HG03460 (cell line): ENCODE data around the gene WDR64.
"Not testable (repeated sequence)": the region's sequence is repeated elsewhere in the genome, so short reads cannot be mapped to it uniquely, and the experiment has no call there.

Source experiments
- ATAC-seq: cut with Tn5 transposase; IDR thresholded peaks from one replicate; pipeline ENCODE4 v1.9.1; 2021; ENCODE audit not compliant: unreplicated experiment

The WDR64 gene

GRCh38 chr1:241698177-241698576 is 46.1 kb downstream of the WDR64 start:
- ATAC-seq: no peak

- ATAC-seq: no peak
These were observed 49.6 kb downstream of the WDR64 start for GRCh38 chr1:241701483-241702295.

- no peak for ATAC-seq
These were observed 50.6 kb downstream of the WDR64 start for GRCh38 chr1:241702442-241703373.

GRCh38 chr1:241703739-241704138 is 51.7 kb downstream of the WDR64 start:
- not testable (repeated sequence) for ATAC-seq

GRCh38 chr1:241706257-241706656 is 54.2 kb downstream of the WDR64 start:
- no peak for ATAC-seq

- ATAC-seq: no peak
These were observed 54.9 kb downstream of the WDR64 start for GRCh38 chr1:241706967-241707366.

- no peak for ATAC-seq
These were observed 55.4 kb downstream of the WDR64 start for GRCh38 chr1:241707442-241707841.

GRCh38 chr1:241711326-241711725 is 59.2 kb downstream of the WDR64 start:
- no peak for ATAC-seq

GRCh38 chr1:241713316-241713715 is 61.2 kb downstream of the WDR64 start:
- no peak for ATAC-seq

- no peak for ATAC-seq
These were observed 62.5 kb downstream of the WDR64 start for GRCh38 chr1:241714321-241715218.

- ATAC-seq: no peak
These were observed 63.4 kb downstream of the WDR64 start for GRCh38 chr1:241715435-241715834.

- no peak for ATAC-seq
These were observed 63.9 kb downstream of the WDR64 start for GRCh38 chr1:241715956-241716355.

GRCh38 chr1:241716915-241717656 is 65.0 kb downstream of the WDR64 start:
- no peak for ATAC-seq

GRCh38 chr1:241717975-241718374 is 65.9 kb downstream of the WDR64 start:
- no peak for ATAC-seq

GRCh38 chr1:241721011-241721410 is 68.9 kb downstream of the WDR64 start:
- no peak for ATAC-seq

- no peak for ATAC-seq
These were observed 70.9 kb downstream of the WDR64 start for GRCh38 chr1:241722947-241723346.

- no peak for ATAC-seq
These were observed 72.8 kb downstream of the WDR64 start for GRCh38 chr1:241724741-241725356.

- ATAC-seq: no peak
These were observed 78.0 kb downstream of the WDR64 start for GRCh38 chr1:241730031-241730430.

GRCh38 chr1:241733899-241734298 is 81.8 kb downstream of the WDR64 start:
- no peak for ATAC-seq

- ATAC-seq: no peak
These were observed 82.5 kb downstream of the WDR64 start for GRCh38 chr1:241734533-241734932.
